K562 treated with DMSO at 1 percent for 4 hours (cell line): Measurements from ENCODE around the gene SMPDL3A. TPM values are rescaled to one million over a fixed set of nuclear protein-coding genes. Genes with fewer than 3 reads are reported as not detected.

Experiments used
- total RNA-seq: library from RNA; unstranded; fragments of 300-600 nt; gene quantifications from 2 replicates; pipeline ENCODE4 v1.2.3, GENCODE V29; 2022; ENCODE audit not compliant: insufficient read depth

SMPDL3A gene, protein sequence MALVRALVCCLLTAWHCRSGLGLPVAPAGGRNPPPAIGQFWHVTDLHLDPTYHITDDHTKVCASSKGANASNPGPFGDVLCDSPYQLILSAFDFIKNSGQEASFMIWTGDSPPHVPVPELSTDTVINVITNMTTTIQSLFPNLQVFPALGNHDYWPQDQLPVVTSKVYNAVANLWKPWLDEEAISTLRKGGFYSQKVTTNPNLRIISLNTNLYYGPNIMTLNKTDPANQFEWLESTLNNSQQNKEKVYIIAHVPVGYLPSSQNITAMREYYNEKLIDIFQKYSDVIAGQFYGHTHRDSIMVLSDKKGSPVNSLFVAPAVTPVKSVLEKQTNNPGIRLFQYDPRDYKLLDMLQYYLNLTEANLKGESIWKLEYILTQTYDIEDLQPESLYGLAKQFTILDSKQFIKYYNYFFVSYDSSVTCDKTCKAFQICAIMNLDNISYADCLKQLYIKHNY
- 0.74 and 1.7 TPM in 2 replicates for total RNA-seq

GRCh38 chr6:122789182-122790027 is at the start of gene SMPDL3A:
SMPDL3A (plus strand) TSS chr6:122789258; CDS start chr6:122789347, 89 bp downstream.

GRCh38 chr6:122779667-122780066 is 9.4 kb upstream of the SMPDL3A start, which contains the start of gene FABP7:
FABP7 (plus strand) TSS chr6:122779716; CDS start chr6:122779795, 79 bp downstream.

Other genes starting within 250 kb of the SMPDL3A start
- gene PKIB, start 178.9 kb upstream of the SMPDL3A start, total RNA-seq = 9.1 and 15.0 TPM in 2 replicates
- not detected in 2 replicates for gene FABP7, start 9.5 kb upstream of the SMPDL3A start, total RNA-seq
- gene CLVS2, start 207.0 kb downstream of the SMPDL3A start, total RNA-seq = not detected in 2 replicates